Upper lobe of left lung (tissue), 6 donors: ENCODE measurements around the gene POMC. TPM values are rescaled to one million over a fixed set of nuclear protein-coding genes. Genes with fewer than 3 reads are reported as not detected.
A peak's percentile ranks its signal among the peaks of the same experiment; 100 is the strongest.

Source experiments
- ATAC-seq, 2 donors: fragments of 200-7000 bp; cut with Tn5 transposase; one replicate each; pipeline ENCODE4 v1.9.1; 2022; ENCODE audit warnings: mild to moderate bottlenecking in 2 of 2, moderate library complexity in 2 of 2; ENCODE audit not compliant: low FRiP score in 2 of 2
- DNase-seq, 2 donors: peaks; one replicate each; pipeline ENCODE4 v3.0.0-alpha.2; 2019 to 2020
- H3K27ac ChIP-seq, 4 donors: fragments of 200-600 bp; sonication (generic); one replicate each; pipeline ENCODE4 v1.5.1; 2016 to 2019
- H3K27me3 ChIP-seq, 4 donors: fragments of 200-600 bp; sonication (generic); one replicate each; pipeline ENCODE4 v1.5.1; 2017 to 2019
- H3K36me3 ChIP-seq, 4 donors: fragments of 200-600 bp; sonication (generic); one replicate each; pipeline ENCODE4 v1.5.1; 2016 to 2019
- H3K4me1 ChIP-seq, 4 donors: fragments of 200-600 bp; sonication (generic); one replicate each; pipeline ENCODE4 v1.5.1; 2018 to 2019
- H3K4me3 ChIP-seq, 4 donors: fragments of 200-600 bp; sonication (generic); one replicate each; pipeline ENCODE4 v1.5.1; 2017 to 2019; ENCODE audit warnings: mild to moderate bottlenecking in 2 of 4, moderate library complexity in 1 of 4
- H3K9me3 ChIP-seq, 4 donors: fragments of 200-600 bp; sonication (generic); one replicate each; pipeline ENCODE4 v1.5.1; 2018 to 2019
- CTCF ChIP-seq, 6 experiments: fragments of 450-650 bp in 4 of 6; fragments of 200-600 bp in 2 of 6; sonication (generic) in 2 of 6; IDR thresholded peaks; one replicate each; pipeline ENCODE4 v1.5.1; 2016 to 2019; ENCODE audit warnings: antibody characterized with exemption in 6 of 6
- EP300 ChIP-seq, 4 donors: sonication (generic); formaldehyde crosslinking; IDR thresholded peaks; one replicate each; pipeline ENCODE4 v1.5.1; 2017; ENCODE audit warnings: antibody characterized with exemption in 4 of 4, control low read depth in 2 of 4
- POLR2A ChIP-seq, 4 donors: fragments of 450-650 bp; IDR thresholded peaks; one replicate each; pipeline ENCODE4 v1.5.1; 2016 to 2017; ENCODE audit warnings: antibody characterized with exemption in 4 of 4, mild to moderate bottlenecking in 2 of 4
- POLR2AphosphoS5 ChIP-seq, 2 donors: sonication (generic); formaldehyde crosslinking; IDR thresholded peaks; one replicate each; pipeline ENCODE4 v1.5.1; 2017; ENCODE audit warnings: antibody characterized with exemption in 2 of 2
- WGBS, 2 donors: methylation state at CpG; one replicate each; pipeline ENCODE4 v1.1.5; 2017 to 2018; 5-methylcytosine and 5-hydroxymethylcytosine counted together
- total RNA-seq, 6 donors: library from RNA; depleted of rRNA in 4 of 6; stranded (reverse); fragments of >200 nt in 4 of 6; gene quantifications; one replicate each; pipeline versions ENCODE4 v1.1.0 to v1.2.1, GENCODE V29; 2016 to 2021
- donor health status: DM: no; HTN: no; CAD: no; lungs with moderate emphysema.
- donor health status: DM: no; HTN: yes; CAD: no; lungs with severe emphysema.

POMC gene
- total RNA-seq, 6 donors from 2014 or later = 2.4 to 11.5 (median 5.6) TPM

- peak in 1 of 2 donors; percentile 36 for DNase-seq
- Histone ChIP-seq H3K36me3 (no peaks in the 10 kb centered on the region), H3K27ac (no peak overlapping the region), H3K4me3 (peak overlapping the region in 3 of 4 donors; percentile 32 to 45 (median 37)), H3K4me1 (peaks cover 4 to 19% (median 13%) of the 10 kb centered on the region in 4 donors), H3K27me3 (peaks cover 0 to 3% (median 1%) of the 10 kb centered on the region in 4 donors), H3K9me3 (no peaks in the 10 kb centered on the region)
- WGBS, 2 donors = 39 to 64% methylated on average over 7 to 9 of the region's 9 CpGs
- ATAC-seq = peak in 1 of 2 donors; percentile 1
- TF ChIP-seq POLR2AphosphoS5 (IDR thresholded peaks at IDR 0.05) (no peak), CTCF (IDR thresholded peaks at IDR 0.05) (no peak), POLR2A (IDR thresholded peaks at IDR 0.05) (no peak), EP300 (IDR thresholded peaks at IDR 0.05) (no peak)
Observed at GRCh38 chr2:25132299-25132635, 36.1 kb downstream of the POMC start.

- TF ChIP-seq CTCF (IDR thresholded peaks at IDR 0.05) (no peak), POLR2A (IDR thresholded peaks at IDR 0.05) (no peak), POLR2AphosphoS5 (IDR thresholded peaks at IDR 0.05) (no peak), EP300 (IDR thresholded peaks at IDR 0.05) (no peak)
- Histone ChIP-seq H3K4me1 (peaks cover 4 to 19% (median 13%) of the 10 kb centered on the region in 4 donors), H3K27ac (peak overlapping the region in 1 of 4 donors; percentile 3), H3K36me3 (no peaks in the 10 kb centered on the region), H3K9me3 (no peaks in the 10 kb centered on the region), H3K27me3 (peaks cover 0 to 3% (median 1%) of the 10 kb centered on the region in 4 donors), H3K4me3 (peak overlapping the region in 3 of 4 donors; percentile 32 to 45 (median 37))
- DNase-seq = peak in 1 of 2 donors; percentile 90
- peak in 1 of 2 donors; percentile 61 for ATAC-seq
- 25 to 36% methylated on average over 13 to 24 of the region's 53 CpGs for WGBS, 2 donors
Observed at GRCh38 chr2:25131567-25132298, 36.6 kb downstream of the POMC start.

- no peaks in the 10 kb centered on the region for H3K9me3 ChIP-seq
- H3K27ac ChIP-seq = peak overlapping the region in 1 of 4 donors; percentile 3
- H3K36me3 ChIP-seq = no peaks in the 10 kb centered on the region
- 72 to 82% methylated on average over 16 to 18 of the region's 24 CpGs for WGBS, 2 donors
- peak overlapping the region in 3 of 4 donors; percentile 32 to 45 (median 37) for H3K4me3 ChIP-seq
- H3K27me3 ChIP-seq = peaks cover 0 to 3% (median 1%) of the 10 kb centered on the region in 4 donors
- H3K4me1 ChIP-seq = peaks cover 4 to 19% (median 13%) of the 10 kb centered on the region in 4 donors
- ATAC-seq (no peak), DNase-seq (peak in 1 of 2 donors; percentile 85)
- no peak for TF ChIP-seq CTCF (IDR thresholded peaks at IDR 0.05)
- no peak for TF ChIP-seq EP300 (IDR thresholded peaks at IDR 0.05)
- TF ChIP-seq POLR2AphosphoS5 (IDR thresholded peaks at IDR 0.05) = no peak
- no peak for TF ChIP-seq POLR2A (IDR thresholded peaks at IDR 0.05)
Observed at GRCh38 chr2:25131253-25131566, 37.2 kb downstream of the POMC start.

GRCh38 chr2:25129901-25130520, 38.4 kb downstream of the POMC start:
- H3K9me3 ChIP-seq = no peaks in the 10 kb centered on the region
- no peak overlapping the region for H3K4me3 ChIP-seq
- no peak for TF ChIP-seq EP300 (IDR thresholded peaks at IDR 0.05)
- TF ChIP-seq POLR2A (IDR thresholded peaks at IDR 0.05) = no peak
- no peak for TF ChIP-seq POLR2AphosphoS5 (IDR thresholded peaks at IDR 0.05)
- TF ChIP-seq CTCF (IDR thresholded peaks at IDR 0.05) = no peak
- H3K4me1 ChIP-seq = peaks cover 4 to 19% (median 13%) of the 10 kb centered on the region in 4 donors
- ATAC-seq (no peak), DNase-seq (no peak)
- no peak overlapping the region for H3K27ac ChIP-seq
- H3K36me3 ChIP-seq = no peaks in the 10 kb centered on the region
- H3K27me3 ChIP-seq = peaks cover 0 to 3% (median 1%) of the 10 kb centered on the region in 4 donors
- 81 to 88% methylated on average over 6 to 15 of the region's 15 CpGs for WGBS, 2 donors
